GM18858 (cell line): ENCODE measurements around the gene B3GNT5.

Experiments used
- ATAC-seq: cut with Tn5 transposase; IDR thresholded peaks from one replicate; pipeline ENCODE4 v1.9.1; 2021; ENCODE audit not compliant: unreplicated experiment

Gene B3GNT5

GRCh38 chr3:183288117-183288516 lies 35.1 kb downstream of the B3GNT5 start:
- no peak for ATAC-seq

GRCh38 chr3:183290216-183290615 lies 37.2 kb downstream of the B3GNT5 start:
- no peak for ATAC-seq

GRCh38 chr3:183291497-183292031 lies 38.5 kb downstream of the B3GNT5 start:
- ATAC-seq = no peak

GRCh38 chr3:183293966-183294365 lies 40.9 kb downstream of the B3GNT5 start:
- no peak for ATAC-seq

- ATAC-seq = no peak
These were observed 42.2 kb downstream of the B3GNT5 start for GRCh38 chr3:183295211-183295610.

GRCh38 chr3:183296944-183297343 lies 43.9 kb downstream of the B3GNT5 start:
- ATAC-seq = no peak

- ATAC-seq = no peak
These were observed 45.7 kb downstream of the B3GNT5 start for GRCh38 chr3:183298701-183299153.

GRCh38 chr3:183299976-183300375 lies 46.9 kb downstream of the B3GNT5 start:
- no peak for ATAC-seq

GRCh38 chr3:183300996-183301562 lies 48.0 kb downstream of the B3GNT5 start:
- ATAC-seq = no peak

GRCh38 chr3:183301937-183302580 lies 49.0 kb downstream of the B3GNT5 start:
- no peak for ATAC-seq

GRCh38 chr3:183303690-183304089 lies 50.6 kb downstream of the B3GNT5 start:
- ATAC-seq = no peak

GRCh38 chr3:183306798-183307671 lies 54.0 kb downstream of the B3GNT5 start:
- ATAC-seq = peak; percentile 80

- no peak for ATAC-seq
These were observed 54.7 kb downstream of the B3GNT5 start for GRCh38 chr3:183307749-183308148.

GRCh38 chr3:183308751-183309150 lies 55.7 kb downstream of the B3GNT5 start:
- no peak for ATAC-seq

GRCh38 chr3:183309276-183309675 lies 56.2 kb downstream of the B3GNT5 start:
- no peak for ATAC-seq

- ATAC-seq = no peak
These were observed 57.9 kb downstream of the B3GNT5 start for GRCh38 chr3:183310936-183311335.

GRCh38 chr3:183312433-183312832 lies 59.4 kb downstream of the B3GNT5 start:
- no peak for ATAC-seq

GRCh38 chr3:183313351-183313750 lies 60.3 kb downstream of the B3GNT5 start:
- ATAC-seq = no peak

- no peak for ATAC-seq
These were observed 60.7 kb downstream of the B3GNT5 start for GRCh38 chr3:183313764-183314163.

- no peak for ATAC-seq
These were observed 62.7 kb downstream of the B3GNT5 start for GRCh38 chr3:183315739-183316138.

- ATAC-seq = no peak
These were observed 64.2 kb downstream of the B3GNT5 start for GRCh38 chr3:183317271-183317670.
